ENCODE data around the gene SFXN1.

DNA sequence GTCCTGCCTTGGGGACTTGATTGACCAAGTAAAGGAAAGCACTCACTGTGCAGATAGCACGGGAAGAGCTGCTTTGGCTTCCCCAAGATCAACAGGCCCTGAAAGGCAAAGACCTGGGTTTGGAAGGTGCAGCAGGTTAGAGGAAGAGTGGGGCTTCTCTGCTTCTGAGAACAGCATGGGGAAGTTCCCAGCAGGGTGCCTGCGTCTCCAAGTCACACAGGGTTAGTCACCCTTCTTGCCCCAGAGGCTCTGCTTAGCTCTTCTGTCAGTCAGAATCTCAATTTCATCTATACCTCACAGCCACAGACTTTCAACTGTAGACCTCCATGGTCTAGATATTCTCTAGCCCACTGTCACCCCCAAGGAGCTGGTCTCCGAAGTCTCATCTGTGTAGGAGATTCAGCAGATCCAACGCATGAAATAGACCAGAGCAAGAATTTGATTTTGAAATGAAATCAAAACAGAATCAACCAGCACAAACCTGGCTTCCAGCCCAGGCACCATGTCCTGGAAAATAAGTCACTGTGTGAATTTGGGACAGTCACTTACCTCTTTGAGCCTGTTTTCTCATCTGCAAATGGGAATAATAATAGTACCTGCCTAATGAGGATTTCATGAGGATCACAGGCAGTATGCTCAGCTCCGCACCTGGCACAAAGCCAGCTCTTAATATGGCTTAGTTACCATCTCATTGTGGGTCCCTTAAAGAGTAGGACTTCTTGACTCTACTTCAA lies 64.0 kb downstream of the SFXN1 start:
- TF ChIP-seq CTCF (IDR thresholded peaks at IDR 0.05), result no peak
- TF ChIP-seq EZH2phosphoT487 (IDR thresholded peaks at IDR 0.05), result no peak
- TF ChIP-seq EZH2 (IDR thresholded peaks at IDR 0.05), result no peak

All from neural progenitor cell (in vitro differentiated cells).